CD14-positive monocyte (primary cell): Measurements from ENCODE around the gene AOPEP. TPM values are rescaled to one million over a fixed set of nuclear protein-coding genes. Genes with fewer than 3 reads are reported as not detected.

Experiments used
- DNase-seq, 3 donors: peaks; one replicate each; pipeline ENCODE4 v3.0.0-alpha.2; 2011 to 2022
- H2AFZ ChIP-seq: 2 replicates; pipeline ENCODE4 v1.6.0; 2012; ENCODE audit warnings: mild to moderate bottlenecking, low read depth, low read length, inconsistent platforms; ENCODE audit not compliant: insufficient read depth, poor library complexity, severe bottlenecking
- H3K27ac ChIP-seq, 2 donors: 1 replicate in 1 of 2; 2 replicates in 1 of 2; pipeline ENCODE4 v1.5.1; 2012 to 2013; ENCODE audit warnings: low read length in 2 of 2, control low read depth in 1 of 2, inconsistent platforms in 1 of 2, low read depth in 1 of 2, mild to moderate bottlenecking in 1 of 2
- H3K27me3 ChIP-seq, 2 donors: one replicate each; pipeline versions ENCODE4 v1.6.0 to v1.6.1; 2011 to 2013; ENCODE audit warnings: low read length in 2 of 2; ENCODE audit not compliant: control insufficient read depth in 2 of 2, insufficient read depth in 2 of 2
- H3K36me3 ChIP-seq, 2 donors: replicated peaks in 1 of 2; 1 replicate in 1 of 2; 2 replicates in 1 of 2; pipeline versions ENCODE4 v1.5.1 to v1.6.1; 2012 to 2013; ENCODE audit warnings: low read length in 2 of 2, control low read depth in 1 of 2, inconsistent platforms in 1 of 2, mild to moderate bottlenecking in 1 of 2; ENCODE audit not compliant: insufficient read depth in 2 of 2, control insufficient read depth in 1 of 2
- H3K4me1 ChIP-seq, 2 donors: 1 replicate in 1 of 2; 2 replicates in 1 of 2; pipeline versions ENCODE4 v1.5.1 to v1.6.1; 2012 to 2013; ENCODE audit warnings: low read length in 2 of 2, control low read depth in 1 of 2, inconsistent platforms in 1 of 2, mild to moderate bottlenecking in 1 of 2, moderate library complexity in 1 of 2; ENCODE audit not compliant: insufficient read depth in 2 of 2, control insufficient read depth in 1 of 2
- H3K4me2 ChIP-seq: replicated peaks from 2 replicates; pipeline ENCODE3; 2012; ENCODE audit warnings: low read length, moderate library complexity, mild to moderate bottlenecking; ENCODE audit not compliant: poor library complexity, severe bottlenecking; ENCODE audit errors: extremely low read depth
- H3K4me3 ChIP-seq, 3 experiments: fragments of 200-600 bp in 1 of 3; sonication (generic) in 1 of 3; replicated peaks in 1 of 3; 1 replicate in 2 of 3; 2 replicates in 1 of 3; pipeline ENCODE4 v1.5.1; 2011 to 2013; ENCODE audit warnings: low read length in 3 of 3, mild to moderate bottlenecking in 3 of 3, control low read depth in 2 of 3, low read depth in 2 of 3, inconsistent platforms in 1 of 3, moderate library complexity in 1 of 3
- H3K79me2 ChIP-seq: 2 replicates; pipeline ENCODE4 v1.6.0; 2012; ENCODE audit warnings: mild to moderate bottlenecking, control low read depth, inconsistent platforms, low read length, moderate library complexity; ENCODE audit not compliant: insufficient read depth
- H3K9ac ChIP-seq: 2 replicates; pipeline ENCODE4 v1.6.0; 2017; ENCODE audit warnings: low read length, mild to moderate bottlenecking; ENCODE audit not compliant: insufficient read depth, poor library complexity, severe bottlenecking
- H3K9me3 ChIP-seq, 2 donors: replicated peaks in 1 of 2; 1 replicate in 1 of 2; 2 replicates in 1 of 2; pipeline versions ENCODE4 v1.5.1 to v1.6.1; 2012 to 2013; ENCODE audit warnings: low read length in 2 of 2, control low read depth in 1 of 2; ENCODE audit not compliant: control insufficient read depth in 1 of 2, insufficient read depth in 1 of 2
- H4K20me1 ChIP-seq: 2 replicates; pipeline ENCODE4 v1.6.0; 2012; ENCODE audit warnings: mild to moderate bottlenecking, low read length, control low read depth, moderate library complexity; ENCODE audit not compliant: insufficient read depth
- H3K27ac Mint-ChIP-seq, 7 donors: one replicate each; pipeline ENCODE4 v1.8.0; 2020; ENCODE audit warnings: mild to moderate bottlenecking in 7 of 7, mixed read lengths in 7 of 7, moderate library complexity in 6 of 7, inconsistent platforms in 2 of 7
- H3K27me3 Mint-ChIP-seq, 3 donors: one replicate each; pipeline ENCODE4 v1.8.0; 2021 to 2022; ENCODE audit warnings: low read depth in 3 of 3, mild to moderate bottlenecking in 3 of 3, mixed read lengths in 3 of 3, moderate library complexity in 3 of 3, inconsistent platforms in 1 of 3
- H3K36me3 Mint-ChIP-seq, 2 donors: one replicate each; pipeline ENCODE4 v1.8.0; 2020; ENCODE audit warnings: mixed read lengths in 2 of 2, inconsistent platforms in 1 of 2, mild to moderate bottlenecking in 1 of 2
- H3K4me1 Mint-ChIP-seq: one replicate; pipeline ENCODE4 v1.8.0; 2020; ENCODE audit warnings: mild to moderate bottlenecking, mixed read lengths
- H3K4me3 Mint-ChIP-seq, 2 donors: one replicate each; pipeline ENCODE4 v1.8.0; 2020; ENCODE audit warnings: mild to moderate bottlenecking in 2 of 2, mixed read lengths in 2 of 2, moderate library complexity in 1 of 2
- H3K9me3 Mint-ChIP-seq, 7 donors: one replicate each; pipeline ENCODE4 v1.8.0; 2020 to 2022; ENCODE audit warnings: mixed read lengths in 7 of 7, mild to moderate bottlenecking in 6 of 7, moderate library complexity in 6 of 7, inconsistent platforms in 2 of 7
- WGBS: methylation state at CpG from one replicate; pipeline ENCODE4 v1.1.5; 2013; ENCODE audit warnings: missing lambda C conversion rate; ENCODE audit not compliant: insufficient coverage; 5-methylcytosine and 5-hydroxymethylcytosine counted together
- intact Hi-C, 2 donors: fragments of 100-400 bp; cut with micrococcal nuclease; formaldehyde crosslinking; loops; one replicate each; pipeline versions ENCODE4 v1.15.0 to v1.15.1; 2023
- polyA plus RNA-seq, 3 donors: library from polyadenylated mRNA; depleted of rRNA in 1 of 3; unstranded in 2 of 3; stranded (reverse) in 1 of 3; fragments of 300-500 nt in 2 of 3; fragments of >200 nt in 1 of 3; fragmentation: Illumina TruSeq in 2 of 3; gene quantifications; 1 replicate in 2 of 3; 2 replicates in 1 of 3; pipeline ENCODE4 v1.2.3, GENCODE V29; 2012 to 2021
- TF ChIP-seq, protein P1 (sequence below): fragments of 200-600 bp; IDR thresholded peaks from one replicate; pipeline ENCODE4 v1.8.0; 2022; ENCODE audit warnings: antibody characterized with exemption, mild to moderate bottlenecking

The AOPEP gene
- polyA plus RNA-seq, 3 donors = 3.0 to 4.1 (median 3.1) TPM

DNA sequence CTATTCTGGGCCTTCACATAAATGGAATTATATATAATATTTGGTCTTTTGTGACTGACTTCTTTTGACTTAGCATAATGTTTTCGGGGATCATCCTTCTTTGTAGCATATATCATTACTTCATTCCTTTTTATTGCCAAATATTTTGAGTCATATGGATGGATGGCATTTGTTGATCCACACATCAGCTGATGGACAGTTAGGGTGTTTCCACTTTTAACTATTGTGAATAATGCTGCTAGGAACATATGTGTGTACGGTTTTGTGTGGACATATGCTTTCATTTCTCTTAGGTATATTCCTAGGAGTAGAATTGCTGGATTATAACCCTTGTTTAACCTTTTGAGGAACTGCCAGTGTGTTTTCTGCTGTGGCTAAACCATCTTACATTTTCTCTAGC is 341.4 kb downstream of the AOPEP start:
- no peak overlapping the region for H3K4me3 Mint-ChIP-seq
- H3K4me1 Mint-ChIP-seq = no peaks in the 10 kb centered on the region

DNA sequence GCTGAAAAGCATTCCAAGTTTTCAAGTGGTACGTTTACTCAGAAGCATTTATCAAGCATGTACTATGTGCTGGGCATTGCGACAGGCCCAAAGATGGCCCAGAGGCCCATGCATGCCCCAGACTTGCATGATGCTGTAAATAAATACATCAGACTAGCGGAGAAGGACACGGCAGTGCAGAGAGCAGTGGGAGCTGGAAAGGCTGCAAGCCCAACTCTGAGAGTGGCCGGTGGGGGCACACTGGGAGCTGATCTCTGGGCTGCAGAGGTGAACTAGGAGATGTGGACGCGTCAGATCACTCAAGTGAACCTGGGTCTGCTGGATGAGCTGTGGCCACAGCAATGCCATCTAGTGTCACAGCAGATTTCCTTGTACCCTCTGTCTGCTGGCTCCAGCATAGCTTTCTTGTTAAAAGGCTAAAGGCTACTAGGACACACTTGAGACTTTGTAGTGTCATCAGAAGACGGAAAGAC is 344.1 kb downstream of the AOPEP start:
- no peak for DNase-seq
- Mint-ChIP-seq H3K27ac (no peak overlapping the region), H3K4me1 (no peaks in the 10 kb centered on the region), H3K27me3 (no peaks in the 10 kb centered on the region), H3K4me3 (no peak overlapping the region), H3K9me3 (no peaks in the 10 kb centered on the region), H3K36me3 (peaks cover 4 to 5% of the 10 kb centered on the region in 2 donors)
- 89% methylated on average over 7 of the region's 8 CpGs for WGBS
- no peaks in the 10 kb centered on the region for H4K20me1 ChIP-seq
- no peaks in the 10 kb centered on the region for H3K79me2 ChIP-seq
- H2AFZ ChIP-seq = no peak overlapping the region
- intact Hi-C loops = no loop called here
- no peak overlapping the region for H3K4me3 ChIP-seq
- no peak overlapping the region for H3K9ac ChIP-seq
- TF ChIP-seq, protein P1, sequence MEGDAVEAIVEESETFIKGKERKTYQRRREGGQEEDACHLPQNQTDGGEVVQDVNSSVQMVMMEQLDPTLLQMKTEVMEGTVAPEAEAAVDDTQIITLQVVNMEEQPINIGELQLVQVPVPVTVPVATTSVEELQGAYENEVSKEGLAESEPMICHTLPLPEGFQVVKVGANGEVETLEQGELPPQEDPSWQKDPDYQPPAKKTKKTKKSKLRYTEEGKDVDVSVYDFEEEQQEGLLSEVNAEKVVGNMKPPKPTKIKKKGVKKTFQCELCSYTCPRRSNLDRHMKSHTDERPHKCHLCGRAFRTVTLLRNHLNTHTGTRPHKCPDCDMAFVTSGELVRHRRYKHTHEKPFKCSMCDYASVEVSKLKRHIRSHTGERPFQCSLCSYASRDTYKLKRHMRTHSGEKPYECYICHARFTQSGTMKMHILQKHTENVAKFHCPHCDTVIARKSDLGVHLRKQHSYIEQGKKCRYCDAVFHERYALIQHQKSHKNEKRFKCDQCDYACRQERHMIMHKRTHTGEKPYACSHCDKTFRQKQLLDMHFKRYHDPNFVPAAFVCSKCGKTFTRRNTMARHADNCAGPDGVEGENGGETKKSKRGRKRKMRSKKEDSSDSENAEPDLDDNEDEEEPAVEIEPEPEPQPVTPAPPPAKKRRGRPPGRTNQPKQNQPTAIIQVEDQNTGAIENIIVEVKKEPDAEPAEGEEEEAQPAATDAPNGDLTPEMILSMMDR = no peak
- no peaks in the 10 kb centered on the region for H3K4me1 ChIP-seq
- no peak overlapping the region for H3K27ac ChIP-seq
- H3K36me3 ChIP-seq = no peaks in the 10 kb centered on the region
- H3K4me2 ChIP-seq = no peak overlapping the region
- H3K9me3 ChIP-seq = no peaks in the 10 kb centered on the region
- H3K27me3 ChIP-seq = no peaks in the 10 kb centered on the region

More for the DNA sequence above, 341.4 kb downstream of the AOPEP start:
- intact Hi-C loops = no loop called here
- Histone ChIP-seq H3K36me3 (no peaks in the 10 kb centered on the region), H3K9ac (no peak overlapping the region), H3K4me2 (no peak overlapping the region), H3K27ac (no peak overlapping the region), H3K4me3 (no peak overlapping the region), H3K9me3 (no peaks in the 10 kb centered on the region), H4K20me1 (no peaks in the 10 kb centered on the region), H3K79me2 (no peaks in the 10 kb centered on the region), H3K27me3 (no peaks in the 10 kb centered on the region), H3K4me1 (no peaks in the 10 kb centered on the region), H2AFZ (no peak overlapping the region)
- TF ChIP-seq, protein P1 = no peak
- no peaks in the 10 kb centered on the region for H3K9me3 Mint-ChIP-seq
- WGBS = no CpG with 5 or more reads among the region's 2 CpGs
- H3K27ac Mint-ChIP-seq = no peak overlapping the region
- peaks cover 0 to 2% (median 2%) of the 10 kb centered on the region in 3 donors for H3K27me3 Mint-ChIP-seq
- H3K36me3 Mint-ChIP-seq = peaks cover 8 to 9% of the 10 kb centered on the region in 2 donors
- DNase-seq = no peak
